ENCODE data around the gene NHLH1.

The NHLH1 gene

GRCh38 chr1:160358073-160358472 lies 8.8 kb upstream of the NHLH1 start:
- DNase-seq (ENCODE audit: low read depth in 3 of 3, low spot score in 1 of 3), result no peak

DNA sequence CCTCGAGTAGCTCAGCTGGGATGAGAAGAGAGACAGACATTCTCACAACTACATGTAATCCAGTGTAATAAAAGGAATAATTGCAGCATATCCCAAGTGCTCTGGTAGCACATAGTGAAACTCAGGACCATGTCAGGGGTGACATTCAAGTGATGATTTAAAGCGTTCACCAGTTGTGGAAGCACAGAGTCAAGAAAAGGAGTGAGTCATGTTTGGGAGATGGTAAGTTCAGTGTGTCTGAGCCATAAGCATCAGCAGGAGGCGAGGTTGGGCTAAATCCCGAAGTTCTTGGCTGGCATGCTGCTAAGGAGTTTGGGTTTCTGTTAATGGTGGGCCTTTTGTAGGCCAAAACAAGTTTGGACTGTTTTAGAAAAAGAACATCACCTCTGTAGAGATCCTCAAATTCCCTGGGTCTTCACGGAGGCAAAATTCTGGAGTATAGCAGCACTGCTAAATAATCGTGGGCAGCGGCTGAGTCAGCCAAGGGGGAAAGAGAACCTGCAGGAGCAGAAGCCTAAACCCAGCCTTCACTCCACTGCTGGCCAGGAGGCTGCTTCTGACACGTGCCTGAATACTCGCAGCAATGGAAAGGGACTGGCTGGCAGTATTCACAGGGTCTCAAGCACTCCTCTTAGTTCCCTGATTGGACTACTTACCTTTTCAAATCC lies 7.2 kb upstream of the NHLH1 start:
- no peak for DNase-seq (ENCODE audit: low read depth in 3 of 3, low spot score in 1 of 3)

GRCh38 chr1:160360227-160360695 lies 6.6 kb upstream of the NHLH1 start:
- no peak for DNase-seq (ENCODE audit: low read depth in 3 of 3, low spot score in 1 of 3)

GRCh38 chr1:160361199-160361598 lies 5.7 kb upstream of the NHLH1 start:
- DNase-seq (ENCODE audit: low read depth in 3 of 3, low spot score in 1 of 3), result no peak

- DNase-seq (ENCODE audit: low read depth in 3 of 3, low spot score in 1 of 3), result no peak
Observed at GRCh38 chr1:160361814-160362167, 5.1 kb upstream of the NHLH1 start.

GRCh38 chr1:160362168-160362957 lies 4.5 kb upstream of the NHLH1 start:
- no peak for DNase-seq (ENCODE audit: low read depth in 3 of 3, low spot score in 1 of 3)

- DNase-seq (ENCODE audit: low read depth in 3 of 3, low spot score in 1 of 3), result no peak
Observed at GRCh38 chr1:160363010-160363409, 3.9 kb upstream of the NHLH1 start.

GRCh38 chr1:160363951-160364735 lies 2.7 kb upstream of the NHLH1 start:
- DNase-seq (ENCODE audit: low read depth in 3 of 3, low spot score in 1 of 3), result no peak

GRCh38 chr1:160365325-160365724 lies 1.5 kb upstream of the NHLH1 start:
- DNase-seq (ENCODE audit: low read depth in 3 of 3, low spot score in 1 of 3), result no peak

- DNase-seq (ENCODE audit: low read depth in 3 of 3, low spot score in 1 of 3), result no peak
Observed at GRCh38 chr1:160367516-160367900, 637 bp downstream of the NHLH1 start.

GRCh38 chr1:160367934-160368923 lies 1.4 kb downstream of the NHLH1 start:
- DNase-seq (ENCODE audit: low read depth in 3 of 3, low spot score in 1 of 3), result no peak

GRCh38 chr1:160369087-160369486 lies 2.2 kb downstream of the NHLH1 start:
- no peak for DNase-seq (ENCODE audit: low read depth in 3 of 3, low spot score in 1 of 3)

GRCh38 chr1:160370561-160371345 lies 3.9 kb downstream of the NHLH1 start:
- DNase-seq (ENCODE audit: low read depth in 3 of 3, low spot score in 1 of 3), result no peak

GRCh38 chr1:160371346-160371631 lies 4.4 kb downstream of the NHLH1 start:
- DNase-seq (ENCODE audit: low read depth in 3 of 3, low spot score in 1 of 3), result no peak

DNA sequence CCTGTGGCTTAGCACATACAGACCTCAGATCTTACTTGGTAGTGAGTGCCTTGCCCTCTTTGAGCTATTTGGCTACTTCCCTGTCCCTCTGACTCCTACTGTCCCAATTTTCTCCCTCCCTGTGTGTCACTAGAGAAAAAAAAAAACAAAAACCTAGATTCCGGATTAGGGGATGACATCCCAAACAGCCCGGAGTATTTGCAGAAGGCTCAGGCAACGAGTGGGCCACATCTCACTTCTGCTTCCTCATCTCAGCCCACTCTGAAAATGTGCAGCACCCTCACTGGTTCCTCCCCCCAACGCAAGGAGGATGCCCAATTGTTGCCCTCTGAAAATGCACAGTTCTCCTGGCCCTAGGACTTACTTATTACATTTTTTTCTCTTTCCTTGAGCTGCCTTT lies 4.9 kb downstream of the NHLH1 start:
- DNase-seq (ENCODE audit: low read depth in 3 of 3, low spot score in 1 of 3), result no peak

GRCh38 chr1:160373696-160374095 lies 6.8 kb downstream of the NHLH1 start:
- no peak for DNase-seq (ENCODE audit: low read depth in 3 of 3, low spot score in 1 of 3)

- DNase-seq (ENCODE audit: low read depth in 3 of 3, low spot score in 1 of 3), result no peak
Observed at GRCh38 chr1:160374306-160375110, 7.6 kb downstream of the NHLH1 start.

GRCh38 chr1:160375788-160376524 lies 9.1 kb downstream of the NHLH1 start:
- no peak for DNase-seq (ENCODE audit: low read depth in 3 of 3, low spot score in 1 of 3)

Measured in stimulated activated CD4-positive, alpha-beta T cell treated with anti-CD3 and anti-CD28 coated beads, TNF-alpha, amount 100 ng/mL, for 1 hour (primary cell).